Transverse colon (tissue), 4 donors: ENCODE measurements around the gene KNDC1. TPM values are rescaled to one million over a fixed set of nuclear protein-coding genes. Genes with fewer than 3 reads are reported as not detected.

Experiments used
- DNase-seq: peaks from one replicate; pipeline ENCODE4 v3.0.0-alpha.2; 2019
- H3K27ac ChIP-seq, 4 donors: fragments of 200-600 bp; sonication (generic); 2 replicates each; pipeline ENCODE4 v1.5.1; 2016 to 2018; ENCODE audit warnings: inconsistent platforms in 4 of 4
- H3K27me3 ChIP-seq: fragments of 200-600 bp; sonication (generic); 2 replicates; pipeline ENCODE4 v1.5.1; 2017; ENCODE audit warnings: inconsistent platforms
- H3K36me3 ChIP-seq, 4 donors: fragments of 200-600 bp; sonication (generic); 2 replicates each; pipeline ENCODE4 v1.5.1; 2017 to 2019; ENCODE audit warnings: inconsistent platforms in 4 of 4
- H3K4me1 ChIP-seq, 4 donors: fragments of 200-600 bp; sonication (generic); 2 replicates each; pipeline ENCODE4 v1.5.1; 2017 to 2020; ENCODE audit warnings: inconsistent platforms in 4 of 4
- H3K4me3 ChIP-seq, 4 donors: fragments of 200-600 bp; sonication (generic); 1 replicate in 1 of 4; 2 replicates in 3 of 4; pipeline versions ENCODE4 v1.5.1 to v1.6.1; 2017 to 2019; ENCODE audit warnings: inconsistent platforms in 4 of 4
- H3K9me3 ChIP-seq, 2 donors: fragments of 200-600 bp; sonication (generic); 2 replicates each; pipeline ENCODE4 v1.5.1; 2017 to 2019; ENCODE audit warnings: inconsistent platforms in 2 of 2
- EP300 ChIP-seq: sonication (generic); formaldehyde crosslinking; IDR thresholded peaks from one replicate; pipeline ENCODE4 v1.6.1; 2017; ENCODE audit warnings: antibody characterized with exemption, low read depth
- POLR2A ChIP-seq: fragments of 450-650 bp; IDR thresholded peaks from one replicate; pipeline ENCODE4 v1.6.1; 2016; ENCODE audit warnings: antibody characterized with exemption, mild to moderate bottlenecking, moderate library complexity
- POLR2AphosphoS5 ChIP-seq, 3 donors: sonication (generic); formaldehyde crosslinking; IDR thresholded peaks; one replicate each; pipeline ENCODE4 v1.6.1; 2016; ENCODE audit warnings: antibody characterized with exemption in 3 of 3
- WGBS, 2 donors: methylation state at CpG; one replicate each; pipeline ENCODE4 v1.1.5; 2018; ENCODE audit warnings: low coverage in 1 of 2; 5-methylcytosine and 5-hydroxymethylcytosine counted together
- in situ Hi-C, 4 donors: fragments of 200-750 bp; cut with MboI; loops; one replicate each; pipeline versions ENCODE4 v1.15.0 to v1.15.1; 2017; ENCODE audit warnings: low sequenced_read_pairs in 3 of 4, low pct_ligation_motif_present in 1 of 4, low pct_unique_long_range_greater_than_20kb in 1 of 4
- intact Hi-C: fragments of 100-400 bp; cut with DNase I; formaldehyde crosslinking; loops from one replicate; pipeline ENCODE4 v1.15.1; 2023; ENCODE audit warnings: low total_unique reads
- total RNA-seq, 4 donors: library from RNA; depleted of rRNA; stranded (reverse); fragments of >200 nt; gene quantifications; one replicate each; pipeline ENCODE4 v1.1.0, GENCODE V29; 2016
- TF ChIP-seq, protein P1 (sequence below), 5 experiments: fragments of 200-600 bp in 3 of 5; fragments of 450-650 bp in 2 of 5; sonication (generic) in 3 of 5; IDR thresholded peaks; 1 replicate in 2 of 5; 2 replicates in 3 of 5; pipeline ENCODE4 v1.5.1; 2016 to 2017; ENCODE audit warnings: antibody characterized with exemption in 5 of 5, inconsistent platforms in 3 of 5, mild to moderate bottlenecking in 2 of 5, moderate library complexity in 1 of 5

Gene KNDC1
- total RNA-seq, 4 donors from 2014 or later: 0.14 to 1.2 TPM; not detected in 2

DNA sequence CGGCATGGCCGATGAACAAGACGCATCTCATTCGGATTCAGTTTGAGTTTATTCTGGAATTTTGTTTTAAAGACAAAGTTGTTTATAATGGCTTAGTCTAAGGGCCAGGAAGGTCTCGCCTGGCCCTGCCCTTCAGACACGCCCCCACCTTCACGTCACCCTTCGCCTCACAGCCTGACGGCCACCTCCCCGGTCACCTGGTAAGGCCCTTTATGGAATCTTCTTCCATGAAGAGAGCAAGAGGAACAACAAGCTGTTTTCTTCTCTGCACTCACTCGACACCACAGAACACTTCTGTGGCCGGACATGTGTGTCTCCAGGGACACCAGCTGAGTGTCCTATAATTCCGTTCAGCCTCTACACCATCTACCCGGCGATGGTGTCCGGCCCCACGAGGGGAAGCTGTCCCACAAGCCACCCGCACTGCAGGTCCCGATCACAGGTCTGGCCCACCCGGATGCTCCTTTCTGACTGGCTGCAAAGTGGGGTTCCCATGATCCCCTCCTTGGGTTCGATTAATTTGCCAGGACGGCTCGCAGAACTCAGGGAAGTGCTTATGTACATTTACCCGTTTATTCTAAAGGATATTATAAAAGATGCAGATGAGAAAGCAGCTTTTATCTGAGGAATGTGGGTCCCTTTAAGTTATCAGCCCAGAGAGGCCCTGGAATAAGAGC, 17.4 kb upstream of the KNDC1 start:
- H3K4me1 ChIP-seq: peaks cover 0 to 5% (median 2%) of the 10 kb centered on the region in 4 donors
- in situ Hi-C loops: loop anchor here in 1 of 4 donors (10.0 kb wide), 1 partner anchor 182 kb away; no protein-coding TSS in a partner anchor

GRCh38 chr10:133143200-133143533, 16.9 kb upstream of the KNDC1 start:
- WGBS, 2 donors: 66 to 67% methylated on average over 5 to 10 of the region's 10 CpGs
- H3K4me1 ChIP-seq: peaks cover 0 to 5% (median 2%) of the 10 kb centered on the region in 4 donors
- no peak for DNase-seq
- intact Hi-C loops (no loop called here), in situ Hi-C loops (loop anchor here in 1 of 4 donors (10.0 kb wide), 1 partner anchor 182 kb away; no protein-coding TSS in a partner anchor)
- H3K27ac ChIP-seq: no peak overlapping the region
- no peak overlapping the region for H3K4me3 ChIP-seq
- H3K9me3 ChIP-seq: peaks cover 3 to 6% of the 10 kb centered on the region in 2 donors
- TF ChIP-seq POLR2A (no peak), EP300 (no peak), POLR2AphosphoS5 (IDR thresholded peaks at IDR 0.05) (no peak)
- TF ChIP-seq, protein P1, sequence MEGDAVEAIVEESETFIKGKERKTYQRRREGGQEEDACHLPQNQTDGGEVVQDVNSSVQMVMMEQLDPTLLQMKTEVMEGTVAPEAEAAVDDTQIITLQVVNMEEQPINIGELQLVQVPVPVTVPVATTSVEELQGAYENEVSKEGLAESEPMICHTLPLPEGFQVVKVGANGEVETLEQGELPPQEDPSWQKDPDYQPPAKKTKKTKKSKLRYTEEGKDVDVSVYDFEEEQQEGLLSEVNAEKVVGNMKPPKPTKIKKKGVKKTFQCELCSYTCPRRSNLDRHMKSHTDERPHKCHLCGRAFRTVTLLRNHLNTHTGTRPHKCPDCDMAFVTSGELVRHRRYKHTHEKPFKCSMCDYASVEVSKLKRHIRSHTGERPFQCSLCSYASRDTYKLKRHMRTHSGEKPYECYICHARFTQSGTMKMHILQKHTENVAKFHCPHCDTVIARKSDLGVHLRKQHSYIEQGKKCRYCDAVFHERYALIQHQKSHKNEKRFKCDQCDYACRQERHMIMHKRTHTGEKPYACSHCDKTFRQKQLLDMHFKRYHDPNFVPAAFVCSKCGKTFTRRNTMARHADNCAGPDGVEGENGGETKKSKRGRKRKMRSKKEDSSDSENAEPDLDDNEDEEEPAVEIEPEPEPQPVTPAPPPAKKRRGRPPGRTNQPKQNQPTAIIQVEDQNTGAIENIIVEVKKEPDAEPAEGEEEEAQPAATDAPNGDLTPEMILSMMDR (IDR thresholded peaks at IDR 0.05): no peak
- H3K27me3 ChIP-seq: peaks cover 72% of the 10 kb centered on the region
- no peaks in the 10 kb centered on the region for H3K36me3 ChIP-seq

More for the DNA sequence above, 17.4 kb upstream of the KNDC1 start:
- no peak for DNase-seq
- intact Hi-C loops: no loop called here
- no peak overlapping the region for H3K4me3 ChIP-seq
- no peaks in the 10 kb centered on the region for H3K36me3 ChIP-seq
- H3K9me3 ChIP-seq: peaks cover 0 to 4% of the 10 kb centered on the region in 2 donors
- TF ChIP-seq POLR2A (no peak), EP300 (no peak), POLR2AphosphoS5 (IDR thresholded peaks at IDR 0.05) (no peak)
- TF ChIP-seq, protein P1 (IDR thresholded peaks at IDR 0.05): no peak
- H3K27me3 ChIP-seq: peaks cover 67% of the 10 kb centered on the region
- WGBS, 2 donors: 20 to 74% methylated on average over 1 to 24 of the region's 24 CpGs
- no peak overlapping the region for H3K27ac ChIP-seq

- Histone ChIP-seq H3K4me1 (peaks cover 0 to 5% (median 2%) of the 10 kb centered on the region in 4 donors), H3K27me3 (peaks cover 76% of the 10 kb centered on the region), H3K27ac (no peak overlapping the region), H3K4me3 (no peak overlapping the region), H3K36me3 (no peaks in the 10 kb centered on the region), H3K9me3 (peaks cover 4 to 6% of the 10 kb centered on the region in 2 donors)
- TF ChIP-seq POLR2AphosphoS5 (IDR thresholded peaks at IDR 0.05) (no peak), POLR2A (no peak), EP300 (no peak)
- TF ChIP-seq, protein P1 (IDR thresholded peaks at IDR 0.05): no peak
- 52 to 57% methylated on average over 9 of the region's 9 CpGs for WGBS, 2 donors
- DNase-seq: no peak
- intact Hi-C loops: no loop called here
- in situ Hi-C loops: loop anchor here in 1 of 4 donors (10.0 kb wide), 1 partner anchor 181 kb away; no protein-coding TSS in a partner anchor
Measured at GRCh38 chr10:133143546-133143945, 16.5 kb upstream of the KNDC1 start.

GRCh38 chr10:133144771-133145170, 15.2 kb upstream of the KNDC1 start:
- 85 to 97% methylated on average over 5 to 7 of the region's 7 CpGs for WGBS, 2 donors

More at GRCh38 chr10:133144771-133145170, 15.2 kb upstream of the KNDC1 start:
- H3K36me3 ChIP-seq: no peaks in the 10 kb centered on the region
- H3K9me3 ChIP-seq: peaks cover 4 to 6% of the 10 kb centered on the region in 2 donors
- intact Hi-C loops (no loop called here), in situ Hi-C loops (loop anchor here in 1 of 4 donors (10.0 kb wide), 1 partner anchor 180 kb away; no protein-coding TSS in a partner anchor)
- no peak for TF ChIP-seq POLR2A
- TF ChIP-seq EP300: no peak
- no peak for TF ChIP-seq POLR2AphosphoS5 (IDR thresholded peaks at IDR 0.05)
- TF ChIP-seq, protein P1 (IDR thresholded peaks at IDR 0.05): no peak
- no peak for DNase-seq
- H3K4me3 ChIP-seq: no peak overlapping the region
- H3K4me1 ChIP-seq: peaks cover 0 to 5% (median 2%) of the 10 kb centered on the region in 4 donors
- H3K27me3 ChIP-seq: peaks cover 80% of the 10 kb centered on the region
- H3K27ac ChIP-seq: no peak overlapping the region
